AG10803 (cell line): Measurements from ENCODE around the gene SEC31A.
A peak's percentile ranks its signal among the peaks of the same experiment; 100 is the strongest.
"Not testable (repeated sequence)": the region's sequence is repeated elsewhere in the genome, so short reads cannot be mapped to it uniquely, and the experiment has no call there.

Experiments used
- DNase-seq: peaks from one replicate; pipeline ENCODE4 v3.0.0; 2010; ENCODE audit warnings: low read depth
- H3K4me3 ChIP-seq: 2 replicates; pipeline ENCODE4 v1.5.1; 2011; ENCODE audit warnings: mild to moderate bottlenecking, low read length, control low read depth
- CTCF ChIP-seq: conservative IDR thresholded peaks from 2 replicates; pipeline ENCODE4 v1.5.1; 2011; ENCODE audit warnings: mild to moderate bottlenecking, low read length, control low read depth, inconsistent platforms

The SEC31A gene

DNA sequence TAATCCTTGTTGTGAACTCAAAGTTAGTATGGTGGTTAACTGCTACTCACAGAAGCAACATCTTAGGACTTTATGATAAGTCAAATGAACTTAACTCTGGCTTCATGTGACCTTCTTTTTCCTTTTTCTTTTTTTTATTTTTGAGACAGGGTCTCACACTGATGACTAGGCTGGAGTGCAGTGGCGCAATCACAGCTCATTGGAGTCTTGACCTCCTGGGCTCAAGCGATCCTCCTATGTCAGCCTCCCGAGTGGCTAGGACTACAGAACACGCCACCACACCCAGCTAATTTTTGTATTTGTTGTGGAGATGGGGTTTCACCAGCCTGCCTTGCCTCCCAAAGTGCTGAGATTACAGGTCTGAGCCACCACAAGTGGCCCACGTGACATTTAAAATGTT is 22.4 kb downstream of the SEC31A start:
- no peak for DNase-seq
- no peak for TF ChIP-seq CTCF

GRCh38 chr4:82866706-82867385 is 24.1 kb downstream of the SEC31A start:
- no peak overlapping the region for H3K4me3 ChIP-seq
- DNase-seq = peak; percentile 12
- no peak for TF ChIP-seq CTCF

More for the DNA sequence above, 22.4 kb downstream of the SEC31A start:
- no peak overlapping the region for H3K4me3 ChIP-seq

DNA sequence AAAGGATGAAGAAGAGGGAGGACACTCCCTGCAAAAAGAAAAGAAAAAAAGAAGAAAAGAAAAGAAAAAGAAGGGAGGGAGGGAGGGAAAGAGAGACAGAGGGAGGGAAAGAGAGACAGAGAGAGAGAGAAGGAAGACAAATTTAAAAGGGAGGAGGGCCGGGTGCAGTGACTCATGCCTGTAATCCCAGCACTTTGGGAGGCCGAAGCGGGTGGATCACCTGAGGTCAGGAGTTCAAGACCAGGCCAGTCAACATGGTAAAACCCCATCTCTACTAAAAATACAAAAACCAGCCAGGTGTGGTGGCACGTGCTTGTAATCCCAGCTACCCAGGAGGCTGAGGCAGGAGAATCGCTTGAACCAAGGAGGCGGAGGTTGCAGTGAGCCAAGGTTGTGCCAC is 24.9 kb downstream of the SEC31A start:
- DNase-seq, H3K4me3 ChIP-seq: not testable (repeated sequence)

GRCh38 chr4:82865592-82865991 is 25.4 kb downstream of the SEC31A start:
- peak; percentile 92 for DNase-seq
- no peak for TF ChIP-seq CTCF
- no peak overlapping the region for H3K4me3 ChIP-seq

- no peak for TF ChIP-seq CTCF
- no peak overlapping the region for H3K4me3 ChIP-seq
- DNase-seq = no peak
Observed at GRCh38 chr4:82864336-82864979, 26.5 kb downstream of the SEC31A start.

DNA sequence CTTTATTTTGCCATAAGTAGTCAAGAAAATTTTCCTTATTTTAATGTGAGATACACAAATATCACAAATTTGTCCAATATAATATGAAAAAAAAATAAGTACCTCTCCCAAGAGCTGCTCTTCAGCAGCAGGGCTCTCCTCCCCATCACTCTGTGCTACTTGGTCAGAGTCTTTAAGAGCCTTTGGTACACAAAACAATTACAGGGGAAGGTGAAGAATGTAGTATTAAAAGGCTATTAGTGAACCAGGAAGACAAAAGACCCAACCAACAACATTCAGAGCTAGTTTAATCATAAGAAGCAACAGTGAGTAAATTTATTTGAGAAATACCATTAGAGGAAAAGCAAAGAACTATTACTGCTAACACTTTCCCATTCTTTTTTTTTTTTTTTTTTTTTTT is 29.4 kb downstream of the SEC31A start:
- DNase-seq = no peak
- no peak for TF ChIP-seq CTCF
- no peak overlapping the region for H3K4me3 ChIP-seq

DNA sequence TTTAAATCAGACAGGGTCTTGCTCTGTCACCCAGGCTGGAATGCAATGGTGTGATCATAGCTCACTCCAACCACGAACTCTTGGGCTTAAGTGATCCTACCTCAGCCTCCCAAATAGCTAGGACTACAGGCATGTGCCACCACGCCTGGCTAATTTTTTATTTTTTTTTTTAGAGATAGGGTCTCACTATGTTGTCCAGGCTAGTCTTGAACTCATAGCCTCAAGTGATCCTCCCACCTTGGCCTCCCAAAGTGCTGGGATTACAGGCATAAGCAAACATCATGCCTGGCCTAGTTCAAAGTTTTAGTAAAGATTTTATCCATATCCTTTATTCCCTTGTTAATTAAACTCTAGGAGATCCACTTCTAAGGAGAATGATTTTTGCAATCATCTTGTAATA is 30.5 kb downstream of the SEC31A start:
- H3K4me3 ChIP-seq, DNase-seq: not testable (repeated sequence)

DNA sequence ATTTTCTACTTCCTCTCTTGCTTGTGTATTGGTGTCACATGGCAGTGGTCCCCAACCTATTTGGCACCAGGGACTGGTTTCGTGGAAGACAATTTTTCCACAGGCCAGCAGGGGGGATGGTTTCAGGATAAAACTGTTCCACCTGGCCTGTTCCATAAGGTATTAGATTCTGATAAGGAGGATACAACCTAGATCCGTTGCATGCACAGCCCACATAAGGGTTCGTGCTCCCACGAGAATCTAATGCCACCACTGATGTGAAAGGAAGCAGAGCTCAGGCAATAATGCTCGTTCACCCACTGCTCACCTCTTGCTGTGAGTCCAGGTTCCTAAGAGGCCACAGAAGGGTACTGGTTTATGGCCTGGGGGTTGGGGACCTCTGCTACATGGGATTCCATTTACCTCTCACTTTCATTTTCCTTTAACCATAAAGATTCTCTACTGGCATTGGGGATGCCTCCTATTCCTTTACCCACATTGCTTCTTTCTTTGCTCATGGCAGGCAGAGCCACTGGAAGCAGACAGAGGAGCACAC is 38.1 kb downstream of the SEC31A start:
- no peak for TF ChIP-seq CTCF

More for the DNA sequence above, 38.1 kb downstream of the SEC31A start:
- no peak for DNase-seq
- no peak overlapping the region for H3K4me3 ChIP-seq
